ENCODE data around the gene ZHX3.
A peak's percentile ranks its signal among the peaks of the same experiment; 100 is the strongest.
"Not testable (repeated sequence)": the region's sequence is repeated elsewhere in the genome, so short reads cannot be mapped to it uniquely, and the experiment has no call there.

ZHX3 gene

GRCh38 chr20:41334036-41334435 is 16.5 kb upstream of the ZHX3 start:
- DNase-seq (ENCODE audit: low read depth in 1 of 2, low spot score in 1 of 2), result no peak

GRCh38 chr20:41331731-41332130 is 14.2 kb upstream of the ZHX3 start:
- no peak for DNase-seq (ENCODE audit: low read depth in 1 of 2, low spot score in 1 of 2)

GRCh38 chr20:41330941-41331340 is 13.4 kb upstream of the ZHX3 start:
- DNase-seq (ENCODE audit: low read depth in 1 of 2, low spot score in 1 of 2), result no peak

GRCh38 chr20:41330343-41330720 is 12.8 kb upstream of the ZHX3 start:
- no peak for DNase-seq (ENCODE audit: low read depth in 1 of 2, low spot score in 1 of 2)

GRCh38 chr20:41329435-41330342 is 12.2 kb upstream of the ZHX3 start:
- peak; percentile 28 to 48 for DNase-seq (ENCODE audit: low read depth in 1 of 2, low spot score in 1 of 2)

- DNase-seq (ENCODE audit: low read depth in 1 of 2, low spot score in 1 of 2), result no peak
Observed at GRCh38 chr20:41327178-41327577, 9.6 kb upstream of the ZHX3 start.

- no peak for DNase-seq (ENCODE audit: low read depth in 1 of 2, low spot score in 1 of 2)
Observed at GRCh38 chr20:41320976-41321375, 3.4 kb upstream of the ZHX3 start.

- DNase-seq (ENCODE audit: low read depth in 1 of 2, low spot score in 1 of 2), result no peak
Observed at GRCh38 chr20:41320441-41320840, 2.9 kb upstream of the ZHX3 start.

- DNase-seq (ENCODE audit: low read depth in 1 of 2, low spot score in 1 of 2), result no peak
Observed at GRCh38 chr20:41318271-41318649, 729 bp upstream of the ZHX3 start.

- peak; percentile 59 to 62 for DNase-seq (ENCODE audit: low read depth in 1 of 2, low spot score in 1 of 2)
Observed at GRCh38 chr20:41316602-41317545, 657 bp downstream of the ZHX3 start.

- DNase-seq (ENCODE audit: low read depth in 1 of 2, low spot score in 1 of 2), result no peak
Observed at GRCh38 chr20:41316051-41316450, 1.5 kb downstream of the ZHX3 start.

GRCh38 chr20:41314386-41314785 is 3.1 kb downstream of the ZHX3 start:
- DNase-seq (ENCODE audit: low read depth in 1 of 2, low spot score in 1 of 2), result no peak

- not testable (repeated sequence) for DNase-seq (ENCODE audit: low read depth in 1 of 2, low spot score in 1 of 2)
Observed at GRCh38 chr20:41312009-41312408, 5.5 kb downstream of the ZHX3 start.

GRCh38 chr20:41309817-41310216 is 7.7 kb downstream of the ZHX3 start:
- no peak for DNase-seq (ENCODE audit: low read depth in 1 of 2, low spot score in 1 of 2)

- no peak for DNase-seq (ENCODE audit: low read depth in 1 of 2, low spot score in 1 of 2)
Observed at GRCh38 chr20:41308726-41309413, 8.7 kb downstream of the ZHX3 start.

- DNase-seq (ENCODE audit: low read depth in 1 of 2, low spot score in 1 of 2), result no peak
Observed at GRCh38 chr20:41308290-41308711, 9.2 kb downstream of the ZHX3 start.

GRCh38 chr20:41307021-41307420 is 10.5 kb downstream of the ZHX3 start:
- DNase-seq (ENCODE audit: low read depth in 1 of 2, low spot score in 1 of 2), result no peak

- DNase-seq (ENCODE audit: low read depth in 1 of 2, low spot score in 1 of 2), result no peak
Observed at GRCh38 chr20:41306061-41306727, 11.3 kb downstream of the ZHX3 start.

GRCh38 chr20:41304424-41305079 is 13.0 kb downstream of the ZHX3 start:
- DNase-seq (ENCODE audit: low read depth in 1 of 2, low spot score in 1 of 2), result no peak

- no peak for DNase-seq (ENCODE audit: low read depth in 1 of 2, low spot score in 1 of 2)
Observed at GRCh38 chr20:41304002-41304401, 13.5 kb downstream of the ZHX3 start.
